HepG2 (cell line): ENCODE data around the gene TFB1M. TPM values are rescaled to one million over a fixed set of nuclear protein-coding genes. Genes with fewer than 3 reads are reported as not detected.

Source experiments
- ATAC-seq: fragments of 200-7000 bp; cut with Tn5 transposase; 3 replicates; pipeline ENCODE4 v1.9.1; 2020; ENCODE audit warnings: mild to moderate bottlenecking, moderate library complexity
- BruUV-seq: library from RNA; stranded (reverse); fragments of 400-500 nt; replicated peaks from 2 replicates; lab custom pipeline; 2021; lab: Mats Ljungman, UMichigan
- CTCF ChIA-PET: fragments of 300-600 bp; formaldehyde crosslinking; extraction: SDS; loops from one replicate; lab custom pipeline; 2021; ENCODE audit warnings: low total read pairs, inconsistent platforms, low intra/inter-chr PET ratio; lab: Yijun Ruan, JAX
- POLR2A ChIA-PET: fragments of 350-600 bp; sonication (Branson Sonifier 250); formaldehyde crosslinking; loops from one replicate; lab custom pipeline; 2020; ENCODE audit warnings: antibody characterized with exemption, inconsistent platforms; lab: Yijun Ruan, JAX
- DNase-seq: peaks from one replicate; pipeline ENCODE4 v3.0.0-alpha.2; 2015; ENCODE audit warnings: low spot score
- FAIRE-seq: peaks from 3 replicates; lab custom pipeline; 2011; peaks lifted over from hg19 to GRCh38; lab: Jason Lieb, UNC
- H2AFZ ChIP-seq: one replicate; pipeline ENCODE4 v1.6.1; 2011; ENCODE audit warnings: low read length, inconsistent platforms
- H3K27ac ChIP-seq: fragments of 300-600 bp; 3 replicates; pipeline ENCODE4 v1.8.0; 2011; ENCODE audit warnings: mixed run types, mild to moderate bottlenecking, mixed read lengths, low read length, inconsistent platforms; ENCODE audit not compliant: insufficient read depth; ENCODE audit errors: extremely low read length
- H3K27me3 ChIP-seq, 2 experiments: fragments of 200-600 bp in 1 of 2; 2 replicates in 1 of 2; 3 replicates in 1 of 2; pipeline versions ENCODE4 v1.6.0 to v1.8.0; 2011; ENCODE audit warnings: low read length in 2 of 2, mild to moderate bottlenecking in 2 of 2, moderate library complexity in 2 of 2, inconsistent platforms in 1 of 2; ENCODE audit not compliant: insufficient read depth in 2 of 2, control insufficient read depth in 1 of 2
- H3K36me3 ChIP-seq, 2 experiments: fragments of 200-600 bp in 1 of 2; replicated peaks in 1 of 2; 2 replicates in 1 of 2; 3 replicates in 1 of 2; pipeline versions ENCODE4 v1.5.1 to v1.8.0; 2011; ENCODE audit warnings: low read length in 2 of 2, inconsistent platforms in 1 of 2; ENCODE audit not compliant: insufficient read depth in 2 of 2, control insufficient read depth in 1 of 2
- H3K4me1 ChIP-seq: 2 replicates; pipeline ENCODE4 v1.5.1; 2012; ENCODE audit warnings: low read length, inconsistent platforms; ENCODE audit not compliant: insufficient read depth
- H3K4me2 ChIP-seq: 2 replicates; pipeline ENCODE4 v1.6.0; 2011; ENCODE audit warnings: low read depth, low read length, inconsistent platforms
- H3K4me3 ChIP-seq, 3 experiments: fragments of 200-600 bp in 1 of 3; sonication (generic), shearing (Covaris generic) in 1 of 3; replicated peaks in 1 of 3; 2 replicates each; pipeline ENCODE4 v1.5.1; 2011 to 2016; ENCODE audit warnings: low read length in 3 of 3, inconsistent platforms in 2 of 3, low read depth in 2 of 3, mild to moderate bottlenecking in 2 of 3, control low read depth in 1 of 3, mixed read lengths in 1 of 3; ENCODE audit not compliant: insufficient read depth in 1 of 3
- H3K79me2 ChIP-seq: one replicate; pipeline ENCODE4 v1.6.1; 2011; ENCODE audit warnings: low read length, inconsistent platforms; ENCODE audit not compliant: insufficient read depth
- H3K9ac ChIP-seq: 2 replicates; pipeline ENCODE4 v1.6.0; 2011; ENCODE audit warnings: mild to moderate bottlenecking, low read depth, low read length, inconsistent platforms; ENCODE audit not compliant: insufficient read depth
- H3K9me3 ChIP-seq: 2 replicates; pipeline ENCODE4 v1.5.1; 2012; ENCODE audit warnings: mild to moderate bottlenecking, low read length
- H4K20me1 ChIP-seq: 2 replicates; pipeline ENCODE4 v1.6.0; 2011; ENCODE audit warnings: inconsistent platforms, mild to moderate bottlenecking, low read length, moderate library complexity; ENCODE audit not compliant: insufficient read depth
- ATF7 ChIP-seq, 2 experiments: fragments of 450-650 bp in 1 of 2; sonication (generic) in 1 of 2; formaldehyde crosslinking in 1 of 2; IDR thresholded peaks; 2 replicates each; pipeline versions ENCODE4 v1.4.0 to v1.6.1; 2016 to 2020; ENCODE audit warnings: antibody characterized with exemption in 1 of 2, mild to moderate bottlenecking in 1 of 2, missing genetic modification reagents in 1 of 2
- BRCA1 ChIP-seq: sonication (generic); formaldehyde crosslinking; IDR thresholded peaks from 2 replicates; pipeline ENCODE4 v1.4.0; 2020; ENCODE audit warnings: missing genetic modification reagents
- CREB3 ChIP-seq: sonication (generic); formaldehyde crosslinking; IDR thresholded peaks from 2 replicates; pipeline ENCODE4 v1.5.0; 2020; ENCODE audit warnings: missing genetic modification reagents
- EED ChIP-seq: sonication (generic); formaldehyde crosslinking; IDR thresholded peaks from 2 replicates; pipeline ENCODE4 v1.5.0; 2020; ENCODE audit warnings: mild to moderate bottlenecking, missing genetic modification reagents
- HNRNPL ChIP-seq: fragments of 200-400 bp; formaldehyde crosslinking; IDR thresholded peaks from 2 replicates; pipeline ENCODE4 v1.6.1; 2017; ENCODE audit warnings: mild to moderate bottlenecking, low read depth, low read length
- JDP2 ChIP-seq: sonication (generic); formaldehyde crosslinking; IDR thresholded peaks from 2 replicates; pipeline ENCODE4 v1.8.1; 2022; ENCODE audit warnings: missing genetic modification reagents, borderline replicate concordance
- KDM5B ChIP-seq: sonication (generic); formaldehyde crosslinking; IDR thresholded peaks from 2 replicates; pipeline ENCODE4 v1.4.0; 2020; ENCODE audit warnings: missing genetic modification reagents, mild to moderate bottlenecking, borderline replicate concordance
- MTF1 ChIP-seq: sonication (generic); formaldehyde crosslinking; IDR thresholded peaks from 2 replicates; pipeline ENCODE4 v1.5.0; 2020; ENCODE audit warnings: missing genetic modification reagents
- NCOR1 ChIP-seq: fragments of 200-600 bp; sonication (generic); IDR thresholded peaks from 2 replicates; pipeline ENCODE4 v1.7.0; 2017; ENCODE audit warnings: antibody characterized with exemption, low read length, borderline replicate concordance
- PAF1 ChIP-seq: IDR thresholded peaks from 2 replicates; pipeline ENCODE4 v1.6.1; 2016; ENCODE audit warnings: missing genetic modification reagents, missing compliant biosample characterization
- RBM39 ChIP-seq: fragments of 200-400 bp; formaldehyde crosslinking; IDR thresholded peaks from one replicate; pipeline ENCODE4 v1.6.1; 2018; ENCODE audit warnings: antibody characterized with exemption, mild to moderate bottlenecking, low read depth, low read length; ENCODE audit not compliant: poor library complexity, severe bottlenecking
- ZNF790 ChIP-seq: sonication (generic); formaldehyde crosslinking; IDR thresholded peaks from 2 replicates; pipeline ENCODE4 v1.8.0; 2022; ENCODE audit warnings: missing genetic modification reagents, mild to moderate bottlenecking, borderline replicate concordance
- ZNF850 ChIP-seq: sonication (generic); formaldehyde crosslinking; conservative IDR thresholded peaks from 2 replicates; pipeline ENCODE4 v1.9.0; 2021; ENCODE audit warnings: mild to moderate bottlenecking, missing genetic modification reagents
- ZSCAN29 ChIP-seq: sonication (generic); formaldehyde crosslinking; conservative IDR thresholded peaks from 2 replicates; pipeline ENCODE4 v1.4.0; 2020; ENCODE audit warnings: mild to moderate bottlenecking, missing genetic modification reagents
- WGBS: methylation state at CpG from one replicate; pipeline ENCODE4 v1.1.6; 2017; ENCODE audit warnings: low lambda C conversion rate; 5-methylcytosine and 5-hydroxymethylcytosine counted together
- in situ Hi-C: cut with HindIII; loops from 2 replicates; pipeline ENCODE4 v1.10.0; 2017; ENCODE audit warnings: low pct_unique_long_range_greater_than_20kb; ENCODE audit not compliant: extremely low pct_ligation_motif_present
- intact Hi-C: fragments of 100-400 bp; cut with micrococcal nuclease; formaldehyde crosslinking; loops from one replicate; pipeline ENCODE4 v1.10.0; 2022; ENCODE audit not compliant: unreplicated experiment
- polyA plus RNA-seq, 8 experiments: library from polyadenylated mRNA; depleted of rRNA in 3 of 8; stranded (reverse) in 7 of 8; unstranded in 1 of 8; fragments of >200 nt; fragmentation: Illumina TruSeq in 4 of 8; extraction: Trizol in 4 of 8; gene quantifications; 2 replicates each; pipeline versions ENCODE4 v1.2.1 to v1.2.3, GENCODE V29; 2011 to 2016; ENCODE audit warnings: low read depth in 4 of 8, missing spikeins in 1 of 8, mixed read lengths in 1 of 8; ENCODE audit not compliant: insufficient read depth in 1 of 8
- total RNA-seq, 5 experiments: library from RNA; depleted of rRNA; stranded (reverse); fragments of >200 nt; fragmentation: Illumina TruSeq; extraction: Trizol; gene quantifications; 2 replicates each; pipeline ENCODE4 v1.2.3, GENCODE V29; 2016; ENCODE audit warnings: low read depth in 1 of 5
- TF ChIP-seq, protein P1 (sequence below): sonication (generic); formaldehyde crosslinking; IDR thresholded peaks from 2 replicates; pipeline ENCODE4 v1.8.0; 2022; ENCODE audit warnings: mild to moderate bottlenecking, missing genetic modification reagents; ENCODE audit not compliant: insufficient replicate concordance
- TF ChIP-seq, protein P2 (sequence below): sonication (generic); formaldehyde crosslinking; IDR thresholded peaks from 2 replicates; pipeline ENCODE4 v1.8.1; 2023; ENCODE audit warnings: mild to moderate bottlenecking, inconsistent platforms, moderate library complexity, missing genetic modification reagents, borderline replicate concordance
- TF ChIP-seq, protein P3 (sequence below): sonication (generic); formaldehyde crosslinking; IDR thresholded peaks from 2 replicates; pipeline ENCODE4 v1.8.0; 2022; ENCODE audit warnings: mild to moderate bottlenecking, missing genetic modification reagents

Gene TFB1M
- total and polyA plus RNA-seq, 2 of the 13 experiments (the other 11 are each of a cell fraction or from before 2014, with no cell fraction given), result 91.4 to 122 TPM

- no peaks in the 10 kb centered on the region for H3K27me3 ChIP-seq
- no peak for FAIRE-seq
- no peaks in the 10 kb centered on the region for H3K79me2 ChIP-seq
- DNase-seq, result no peak
- intact Hi-C loops (no loop called here), in situ Hi-C loops (no loop called here)
- peaks cover 17% of the 10 kb centered on the region for H3K4me1 ChIP-seq
- H3K9ac ChIP-seq, result no peak overlapping the region
- TF ChIP-seq RBM39 (no peak), ZSCAN29 (CRISPR knock-in tag) (no peak), ZNF790 (no peak), JDP2 (CRISPR knock-in tag) (no peak), NCOR1 (no peak), KDM5B (CRISPR knock-in tag) (no peak), PAF1 (CRISPR knock-in tag) (no peak), BRCA1 (CRISPR knock-in tag) (no peak), MTF1 (no peak), CREB3 (CRISPR knock-in tag) (no peak), ATF7 (IDR thresholded peaks at IDR 0.05) (no peak), ATF7 (CRISPR knock-in tag; IDR thresholded peaks at IDR 0.05) (no peak), ZNF850 (no peak), EED (no peak), HNRNPL (no peak)
- TF ChIP-seq, protein P1, sequence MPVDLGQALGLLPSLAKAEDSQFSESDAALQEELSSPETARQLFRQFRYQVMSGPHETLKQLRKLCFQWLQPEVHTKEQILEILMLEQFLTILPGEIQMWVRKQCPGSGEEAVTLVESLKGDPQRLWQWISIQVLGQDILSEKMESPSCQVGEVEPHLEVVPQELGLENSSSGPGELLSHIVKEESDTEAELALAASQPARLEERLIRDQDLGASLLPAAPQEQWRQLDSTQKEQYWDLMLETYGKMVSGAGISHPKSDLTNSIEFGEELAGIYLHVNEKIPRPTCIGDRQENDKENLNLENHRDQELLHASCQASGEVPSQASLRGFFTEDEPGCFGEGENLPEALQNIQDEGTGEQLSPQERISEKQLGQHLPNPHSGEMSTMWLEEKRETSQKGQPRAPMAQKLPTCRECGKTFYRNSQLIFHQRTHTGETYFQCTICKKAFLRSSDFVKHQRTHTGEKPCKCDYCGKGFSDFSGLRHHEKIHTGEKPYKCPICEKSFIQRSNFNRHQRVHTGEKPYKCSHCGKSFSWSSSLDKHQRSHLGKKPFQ, result no peak
- TF ChIP-seq, protein P2, sequence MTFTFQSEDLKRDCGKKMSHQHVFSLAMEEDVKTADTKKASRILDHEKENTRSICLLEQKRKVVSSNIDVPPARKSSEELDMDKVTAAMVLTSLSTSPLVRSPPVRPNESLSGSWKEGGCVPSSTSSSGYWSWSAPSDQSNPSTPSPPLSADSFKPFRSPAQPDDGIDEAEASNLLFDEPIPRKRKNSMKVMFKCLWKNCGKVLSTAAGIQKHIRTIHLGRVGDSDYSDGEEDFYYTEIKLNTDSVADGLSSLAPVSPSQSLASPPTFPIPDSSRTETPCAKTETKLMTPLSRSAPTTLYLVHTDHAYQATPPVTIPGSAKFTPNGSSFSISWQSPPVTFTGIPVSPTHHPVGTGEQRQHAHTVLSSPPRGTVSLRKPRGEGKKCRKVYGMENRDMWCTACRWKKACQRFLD, result no peak
- TF ChIP-seq, protein P3, sequence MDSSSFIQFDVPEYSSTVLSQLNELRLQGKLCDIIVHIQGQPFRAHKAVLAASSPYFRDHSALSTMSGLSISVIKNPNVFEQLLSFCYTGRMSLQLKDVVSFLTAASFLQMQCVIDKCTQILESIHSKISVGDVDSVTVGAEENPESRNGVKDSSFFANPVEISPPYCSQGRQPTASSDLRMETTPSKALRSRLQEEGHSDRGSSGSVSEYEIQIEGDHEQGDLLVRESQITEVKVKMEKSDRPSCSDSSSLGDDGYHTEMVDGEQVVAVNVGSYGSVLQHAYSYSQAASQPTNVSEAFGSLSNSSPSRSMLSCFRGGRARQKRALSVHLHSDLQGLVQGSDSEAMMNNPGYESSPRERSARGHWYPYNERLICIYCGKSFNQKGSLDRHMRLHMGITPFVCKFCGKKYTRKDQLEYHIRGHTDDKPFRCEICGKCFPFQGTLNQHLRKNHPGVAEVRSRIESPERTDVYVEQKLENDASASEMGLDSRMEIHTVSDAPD (CRISPR knock-in tag), result no peak
- POLR2A ChIA-PET, result no interaction called here
- ATAC-seq, result no peak
- H3K9me3 ChIP-seq, result no peaks in the 10 kb centered on the region
- no peaks in the 10 kb centered on the region for H3K36me3 ChIP-seq
- BruUV-seq, result no TSS peak
- CTCF ChIA-PET, result no interaction called here
- no peak overlapping the region for H3K4me2 ChIP-seq
- H4K20me1 ChIP-seq, result no peaks in the 10 kb centered on the region
- H2AFZ ChIP-seq, result no peak overlapping the region
- WGBS, result 57% methylated on average over 4 of the region's 4 CpGs
- H3K27ac ChIP-seq, result no peak overlapping the region
- no peak overlapping the region for H3K4me3 ChIP-seq
These were observed 93.2 kb downstream of the TFB1M start for GRCh38 chr6:155221086-155221485.
